HS-5 (cell line): Measurements from ENCODE around the gene KLHDC8A.
"Not testable (repeated sequence)": the region's sequence is repeated elsewhere in the genome, so short reads cannot be mapped to it uniquely, and the experiment has no call there.

Experiments
- DNase-seq: peaks from one replicate; pipeline ENCODE4 v3.0.0-alpha.2; 2012; ENCODE audit warnings: low read depth

KLHDC8A gene

GRCh38 chr1:205318231-205318991 lies 38.3 kb downstream of the KLHDC8A start:
- DNase-seq = no peak

GRCh38 chr1:205317311-205317917 lies 39.3 kb downstream of the KLHDC8A start:
- no peak for DNase-seq

DNA sequence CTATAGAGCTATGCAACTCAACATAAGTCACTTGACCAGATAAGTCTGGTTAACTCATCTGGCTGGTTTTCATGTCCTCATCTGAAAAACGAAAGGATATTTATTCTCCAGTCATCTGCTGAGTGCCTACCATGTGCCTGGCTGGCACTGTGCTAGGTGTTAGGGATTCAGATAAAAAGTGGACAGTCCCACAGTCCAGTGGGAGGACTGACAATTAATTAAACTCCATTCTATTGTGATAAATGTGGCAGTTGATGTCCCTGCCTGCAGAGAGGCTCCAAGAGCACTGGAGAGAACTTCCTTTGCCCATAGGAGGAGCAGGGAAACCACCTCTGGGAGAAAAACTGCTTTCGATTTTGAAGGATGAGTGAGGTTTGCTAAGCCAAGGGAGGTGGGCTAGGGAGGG lies 40.6 kb downstream of the KLHDC8A start:
- DNase-seq = no peak

GRCh38 chr1:205315008-205315618 lies 41.6 kb downstream of the KLHDC8A start:
- no peak for DNase-seq

- no peak for DNase-seq
Observed at GRCh38 chr1:205313563-205314308, 43.0 kb downstream of the KLHDC8A start.

DNA sequence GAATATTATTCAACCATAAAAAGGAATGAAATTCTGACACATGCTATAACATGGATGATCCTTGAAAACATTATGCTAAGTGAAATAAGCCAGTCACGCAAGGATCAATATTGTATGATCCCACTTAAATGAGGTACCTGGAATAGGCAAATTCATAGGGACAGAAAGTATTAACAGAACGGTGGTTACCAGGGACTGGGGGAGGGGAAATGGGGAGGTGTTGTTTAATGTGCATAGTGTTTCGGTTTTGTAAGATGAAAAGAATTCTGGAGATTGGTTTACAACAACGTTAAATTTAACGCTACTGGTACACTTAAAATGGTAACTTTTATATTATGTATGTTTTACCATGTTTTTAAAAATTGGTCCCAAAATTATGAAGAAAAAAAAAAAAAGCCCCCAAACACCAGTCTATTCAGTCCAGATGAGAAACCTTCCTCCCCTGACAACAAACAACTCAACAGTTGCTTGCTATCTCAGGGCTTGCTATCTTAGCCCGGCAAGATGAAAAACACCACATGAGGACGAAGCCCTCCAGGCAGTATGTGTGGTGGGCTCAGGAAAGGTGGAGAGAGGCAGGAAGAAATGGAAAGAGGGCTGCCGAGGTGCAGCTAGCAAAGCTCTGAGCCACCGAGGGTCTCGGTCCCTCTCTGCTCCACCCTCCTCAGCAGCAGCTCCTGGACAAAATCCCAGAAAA lies 43.7 kb downstream of the KLHDC8A start:
- no peak for DNase-seq

DNA sequence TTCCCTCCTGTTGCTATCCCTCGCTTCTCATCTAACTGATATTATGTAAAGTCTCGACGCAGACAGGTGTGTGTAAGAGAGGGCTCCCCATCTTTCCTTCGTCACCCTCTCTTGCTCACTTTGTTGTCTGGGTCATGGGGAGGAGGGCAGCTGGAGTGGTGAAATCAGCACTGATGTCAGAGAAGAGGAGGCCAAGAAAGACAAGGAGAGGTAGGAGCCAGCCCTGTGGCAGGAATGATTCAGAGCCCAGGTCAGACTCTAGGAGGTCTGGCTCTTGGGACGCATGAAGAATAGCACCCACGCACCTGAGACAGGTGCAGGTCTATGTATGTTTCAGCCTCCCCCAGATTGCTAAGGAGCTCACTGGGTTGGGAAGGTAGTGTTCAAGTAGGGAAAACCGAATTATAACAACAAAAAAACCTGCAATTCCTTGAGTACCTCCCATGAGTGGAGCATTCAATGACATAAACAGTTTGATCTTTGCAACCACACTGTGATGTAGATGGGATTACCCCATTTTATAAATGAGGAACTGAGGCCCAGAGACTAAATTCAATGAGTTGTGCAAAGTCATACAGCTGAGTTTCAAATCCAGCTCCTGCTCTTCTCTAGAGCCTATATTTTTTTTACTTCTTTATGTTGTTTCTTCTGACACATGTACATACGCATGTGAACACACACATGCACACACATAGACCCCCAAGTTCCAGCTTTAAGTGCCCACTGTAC lies 45.6 kb downstream of the KLHDC8A start:
- no peak for DNase-seq

GRCh38 chr1:205309741-205310140 lies 47.0 kb downstream of the KLHDC8A start:
- DNase-seq = no peak

GRCh38 chr1:205306929-205307566 lies 49.7 kb downstream of the KLHDC8A start:
- DNase-seq = no peak

GRCh38 chr1:205304695-205305070 lies 52.0 kb downstream of the KLHDC8A start:
- DNase-seq = no peak

GRCh38 chr1:205304046-205304694 lies 52.6 kb downstream of the KLHDC8A start:
- DNase-seq = no peak

DNA sequence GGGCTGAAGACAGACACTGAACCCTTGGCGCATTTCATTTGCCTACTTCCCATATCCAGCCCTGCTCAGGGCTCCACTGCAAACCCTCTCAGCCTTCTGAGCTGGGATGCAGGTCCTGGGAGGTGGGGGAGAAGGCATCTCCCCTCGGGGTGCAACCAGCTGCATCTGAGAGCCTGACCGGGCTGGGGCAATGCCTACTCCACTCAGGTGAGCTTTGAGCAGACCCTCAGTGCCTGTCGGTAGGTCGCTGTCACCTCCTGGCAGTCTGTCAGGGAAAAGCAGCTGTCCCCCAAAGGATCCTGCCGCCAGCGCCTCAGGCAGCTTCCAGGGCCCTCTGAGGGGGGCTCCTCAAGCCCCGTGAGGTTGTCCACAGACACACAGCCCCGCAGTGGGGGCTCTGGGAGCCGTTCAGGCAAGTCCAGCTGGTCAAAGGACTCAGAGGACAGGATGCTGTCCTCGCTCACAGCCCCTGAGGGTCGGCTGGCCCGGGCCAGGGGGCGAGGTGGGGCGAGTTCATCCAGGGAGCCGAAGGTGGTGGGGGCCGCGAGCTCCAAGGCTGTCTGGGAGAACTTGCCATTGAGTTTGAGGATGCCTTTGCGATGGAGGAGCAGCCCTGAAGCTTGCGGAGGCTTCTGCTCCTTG lies 53.4 kb downstream of the KLHDC8A start:
- no peak for DNase-seq

GRCh38 chr1:205301842-205302588 lies 54.7 kb downstream of the KLHDC8A start:
- DNase-seq = no peak

- peak; percentile 71 for DNase-seq
Observed at GRCh38 chr1:205301205-205301821, 55.4 kb downstream of the KLHDC8A start.

DNA sequence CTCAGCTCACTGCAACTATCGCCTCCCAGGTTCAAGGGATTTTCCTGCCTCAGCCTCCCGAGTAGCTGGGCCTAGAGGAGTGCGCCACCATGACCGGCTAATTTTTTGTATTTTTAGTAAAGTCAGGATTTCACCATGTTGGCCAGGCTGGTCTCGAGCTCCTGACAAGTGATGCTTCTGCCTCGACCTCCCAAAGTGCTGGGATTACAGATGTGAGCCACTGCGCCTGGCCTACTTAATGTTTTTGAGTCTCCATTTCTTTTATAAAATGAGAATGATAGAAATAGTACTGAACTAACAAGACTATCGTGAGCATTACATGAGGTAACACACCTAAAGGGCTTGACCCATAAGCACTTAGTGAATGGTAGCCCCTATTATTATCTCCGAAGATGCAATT lies 56.6 kb downstream of the KLHDC8A start:
- no peak for DNase-seq

DNA sequence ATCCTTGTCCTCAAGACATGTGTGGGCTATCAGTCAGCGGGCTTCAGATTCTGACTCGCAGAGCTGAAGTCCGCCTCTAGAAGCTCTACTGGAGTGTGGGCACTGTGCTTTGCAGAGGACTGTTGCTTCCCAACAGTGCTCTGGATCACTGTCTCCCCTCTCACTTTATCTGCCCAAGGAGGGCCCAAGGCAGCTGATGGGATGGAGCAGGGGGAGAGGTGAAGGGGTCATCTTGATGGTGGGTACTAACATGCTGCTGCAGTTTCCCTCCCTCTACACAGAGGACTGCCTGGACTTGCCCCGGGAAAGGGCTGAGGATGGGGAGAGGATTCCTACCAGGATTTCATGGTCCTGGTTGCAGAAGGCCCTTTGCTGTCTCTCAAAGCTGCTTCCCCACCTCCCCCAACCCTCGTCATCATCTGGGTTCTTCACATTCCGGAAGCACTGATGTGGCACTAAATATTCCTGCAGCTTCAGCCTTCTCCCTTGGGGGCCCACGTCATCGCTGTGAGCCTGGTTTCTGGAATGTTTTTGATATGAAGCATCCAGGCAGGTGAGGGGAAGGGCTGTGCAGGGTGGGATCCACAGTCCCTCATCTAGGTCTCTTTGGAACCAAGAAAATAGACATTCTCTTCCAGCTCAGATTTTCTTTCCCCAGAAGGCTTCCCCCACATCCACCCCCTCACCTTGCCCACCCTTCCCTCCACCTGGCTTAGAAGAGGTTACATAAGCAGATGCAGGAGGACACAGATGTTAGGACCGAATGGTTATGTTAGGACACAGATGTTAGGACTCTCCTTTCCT lies 58.3 kb downstream of the KLHDC8A start:
- DNase-seq = peak; percentile 96

DNA sequence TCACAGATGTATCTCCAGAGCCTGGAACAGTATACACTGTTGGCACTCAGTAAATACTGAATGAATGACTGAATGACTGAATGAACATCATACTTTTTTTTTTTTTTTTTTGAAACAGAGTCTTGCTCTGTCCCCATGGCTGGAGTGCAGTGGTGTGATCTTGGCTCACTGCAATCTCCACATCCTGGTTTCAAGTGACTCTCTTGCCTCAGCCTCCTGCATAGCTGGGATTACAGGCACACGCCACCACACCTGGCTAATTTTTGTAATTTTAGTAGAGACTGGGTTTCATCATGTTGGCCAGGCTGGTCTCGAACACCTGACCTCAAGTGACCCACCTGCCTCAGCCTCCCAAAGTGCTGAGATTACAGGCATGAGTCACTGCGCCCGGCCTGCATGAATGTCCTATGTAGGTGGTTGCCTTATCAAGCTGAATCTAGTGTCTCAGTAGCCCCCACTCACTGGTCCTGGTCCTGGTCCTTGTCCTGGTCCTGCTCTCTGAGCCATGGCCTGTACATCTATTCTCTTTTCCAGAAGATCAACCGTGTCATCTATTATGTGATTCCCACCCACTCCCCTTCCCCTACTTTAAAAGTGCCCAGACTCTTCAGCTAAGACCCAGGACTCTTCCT lies 59.1 kb downstream of the KLHDC8A start:
- not testable (repeated sequence) for DNase-seq
